MCF 10A (cell line): Measurements from ENCODE around the gene ZNF107. TPM values are rescaled to one million over a fixed set of nuclear protein-coding genes. Genes with fewer than 3 reads are reported as not detected.

ENCODE experiments used
- BruUV-seq: library from RNA; stranded (reverse); fragments of 400-500 nt; replicated peaks from 2 replicates; lab custom pipeline; 2021; lab: Mats Ljungman, UMichigan
- CTCF ChIA-PET: fragments of 300-600 bp; sonication (Branson Sonifier 250); formaldehyde crosslinking; extraction: SDS; loops from one replicate; lab custom pipeline; 2021; ENCODE audit warnings: antibody characterized with exemption, inconsistent platforms; lab: Yijun Ruan, JAX
- POLR2A ChIA-PET: fragments of 300-600, 350-650 bp; sonication (Branson Sonifier 250); formaldehyde crosslinking; extraction: SDS; loops from one replicate; lab custom pipeline; 2020; ENCODE audit warnings: antibody characterized with exemption, inconsistent platforms; lab: Yijun Ruan, JAX
- DNase-seq: peaks from one replicate; pipeline ENCODE4 v3.0.0-alpha.2; 2018; ENCODE audit not compliant: unreplicated experiment
- H3K27ac Mint-ChIP-seq: one replicate; pipeline ENCODE4 v1.8.0; 2022; ENCODE audit warnings: mild to moderate bottlenecking, low read depth, mixed read lengths; ENCODE audit not compliant: unreplicated experiment
- H3K27me3 Mint-ChIP-seq: one replicate; pipeline ENCODE4 v1.8.0; 2022; ENCODE audit warnings: mixed read lengths; ENCODE audit not compliant: insufficient read depth, unreplicated experiment
- H3K36me3 Mint-ChIP-seq: one replicate; pipeline ENCODE4 v1.8.0; 2022; ENCODE audit warnings: mild to moderate bottlenecking, moderate library complexity, mixed read lengths; ENCODE audit not compliant: insufficient read depth, unreplicated experiment
- H3K4me1 Mint-ChIP-seq: one replicate; pipeline ENCODE4 v1.8.0; 2022; ENCODE audit warnings: mixed read lengths; ENCODE audit not compliant: insufficient read depth, unreplicated experiment
- H3K4me3 Mint-ChIP-seq: one replicate; pipeline ENCODE4 v1.8.0; 2022; ENCODE audit warnings: mild to moderate bottlenecking, moderate library complexity, mixed read lengths; ENCODE audit not compliant: unreplicated experiment
- H3K9me3 Mint-ChIP-seq: one replicate; pipeline ENCODE4 v1.8.0; 2022; ENCODE audit warnings: mixed read lengths; ENCODE audit not compliant: unreplicated experiment
- CTCF ChIP-seq: fragments of 200-600 bp; IDR thresholded peaks from one replicate; pipeline ENCODE4 v1.8.0; 2022; ENCODE audit warnings: antibody characterized with exemption, mild to moderate bottlenecking; ENCODE audit not compliant: unreplicated experiment
- intact Hi-C: fragments of 100-400 bp; cut with micrococcal nuclease; formaldehyde crosslinking; loops from 2 replicates; pipeline ENCODE4 v1.14.1; 2022
- total RNA-seq: library from RNA; stranded (reverse); gene quantifications from 2 replicates; pipeline ENCODE4 v1.2.3, GENCODE V29; 2022

The ZNF107 gene
- total RNA-seq, 1 experiment from 2014 or later, result 4.6 TPM

- H3K36me3 Mint-ChIP-seq, result peaks cover 24% of the 10 kb centered on the region
- no peak for TF ChIP-seq CTCF
- H3K4me3 Mint-ChIP-seq, result peak overlapping the region; percentile 94
- H3K27ac Mint-ChIP-seq, result peak overlapping the region; percentile 83
- CTCF ChIA-PET, result interaction anchor here (0.6 to 1.4 kb wide), 2 partner anchors 104 to 346 kb away, joined by 3 to 4 read pairs; partner anchors contain the start of gene ZNF680
- intact Hi-C loops, result no loop called here
- no TSS peak for BruUV-seq
- no peaks in the 10 kb centered on the region for H3K27me3 Mint-ChIP-seq
- peaks cover 12% of the 10 kb centered on the region for H3K4me1 Mint-ChIP-seq
- H3K9me3 Mint-ChIP-seq, result peaks cover 18% of the 10 kb centered on the region
- POLR2A ChIA-PET, result interaction anchor here (0.6 to 3.1 kb wide), 10 partner anchors 8 to 372 kb away, joined by 3 to 12 read pairs (median 5); partner anchors contain the start of genes ZNF138, ZNF680 and ZNF736
- no peak for DNase-seq
Measured at GRCh38 chr7:64666663-64667050, 724 bp downstream of the ZNF107 start.

- CTCF ChIA-PET, result interaction anchor here (0.6 kb wide), 1 partner anchor 36 kb away, joined by 3 read pairs; no protein-coding TSS in a partner anchor
- Mint-ChIP-seq H3K4me1 (peaks cover 12% of the 10 kb centered on the region), H3K27ac (peak overlapping the region; percentile 20), H3K4me3 (peak overlapping the region; percentile 94), H3K9me3 (peaks cover 18% of the 10 kb centered on the region), H3K27me3 (no peaks in the 10 kb centered on the region), H3K36me3 (peaks cover 31% of the 10 kb centered on the region)
- no peak for DNase-seq
- POLR2A ChIA-PET, result interaction anchor here (1.1 to 3.1 kb wide), 6 partner anchors 7 to 372 kb away, joined by 3 to 12 read pairs (median 9); partner anchors contain the start of genes ZNF138, ZNF680 and ZNF736
- TF ChIP-seq CTCF, result no peak
- intact Hi-C loops, result no loop called here
- BruUV-seq, result no TSS peak
Measured at GRCh38 chr7:64667311-64667710, 1.4 kb downstream of the ZNF107 start.

- Mint-ChIP-seq H3K4me1 (peaks cover 5% of the 10 kb centered on the region), H3K36me3 (peaks cover 39% of the 10 kb centered on the region), H3K27ac (no peak overlapping the region), H3K9me3 (peaks cover 26% of the 10 kb centered on the region), H3K27me3 (no peaks in the 10 kb centered on the region), H3K4me3 (no peak overlapping the region)
- CTCF ChIA-PET, result no interaction called here
- no peak for TF ChIP-seq CTCF
- DNase-seq, result no peak
- POLR2A ChIA-PET, result no interaction called here
- BruUV-seq, result no TSS peak
- intact Hi-C loops, result no loop called here
Measured at GRCh38 chr7:64672414-64672813, 6.5 kb downstream of the ZNF107 start.

DNA sequence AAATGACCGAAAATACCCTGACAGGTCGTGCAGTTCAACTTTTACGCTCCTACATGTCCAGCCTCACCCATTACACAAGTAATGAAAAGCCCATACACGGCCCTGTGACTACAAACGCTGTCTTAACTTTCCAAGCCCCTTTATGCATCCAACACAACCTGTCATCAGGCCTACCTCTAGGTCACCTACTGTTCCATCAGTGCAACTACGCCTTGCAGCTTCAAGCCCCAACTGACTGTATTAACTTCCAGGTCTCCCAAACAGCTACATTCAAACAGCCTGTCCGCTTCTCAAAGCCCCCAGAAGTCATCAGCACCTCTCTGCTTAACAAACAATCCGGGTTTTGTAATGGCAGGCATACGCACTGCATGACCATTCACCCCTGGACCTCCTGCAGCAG is 19.2 kb downstream of the ZNF107 start:
- Mint-ChIP-seq H3K27ac (no peak overlapping the region), H3K27me3 (no peaks in the 10 kb centered on the region), H3K4me1 (no peaks in the 10 kb centered on the region), H3K9me3 (peaks cover under 1% of the 10 kb centered on the region), H3K36me3 (peaks cover 14% of the 10 kb centered on the region), H3K4me3 (no peak overlapping the region)
- BruUV-seq, result no TSS peak
- CTCF ChIA-PET, result no interaction called here
- POLR2A ChIA-PET, result no interaction called here
- no peak for DNase-seq
- intact Hi-C loops, result no loop called here
- no peak for TF ChIP-seq CTCF
